MCF 10A (cell line): ENCODE data around the gene ARHGAP9. TPM values are rescaled to one million over a fixed set of nuclear protein-coding genes. Genes with fewer than 3 reads are reported as not detected.

Experiments
- BruUV-seq: library from RNA; stranded (reverse); fragments of 400-500 nt; replicated peaks from 2 replicates; lab custom pipeline; 2021; lab: Mats Ljungman, UMichigan
- CTCF ChIA-PET: fragments of 300-600 bp; sonication (Branson Sonifier 250); formaldehyde crosslinking; extraction: SDS; loops from one replicate; lab custom pipeline; 2021; ENCODE audit warnings: antibody characterized with exemption, inconsistent platforms; lab: Yijun Ruan, JAX
- POLR2A ChIA-PET: fragments of 300-600, 350-650 bp; sonication (Branson Sonifier 250); formaldehyde crosslinking; extraction: SDS; loops from one replicate; lab custom pipeline; 2020; ENCODE audit warnings: antibody characterized with exemption, inconsistent platforms; lab: Yijun Ruan, JAX
- DNase-seq: peaks from one replicate; pipeline ENCODE4 v3.0.0-alpha.2; 2018; ENCODE audit not compliant: unreplicated experiment
- H3K27ac Mint-ChIP-seq: one replicate; pipeline ENCODE4 v1.8.0; 2022; ENCODE audit warnings: mild to moderate bottlenecking, low read depth, mixed read lengths; ENCODE audit not compliant: unreplicated experiment
- H3K27me3 Mint-ChIP-seq: one replicate; pipeline ENCODE4 v1.8.0; 2022; ENCODE audit warnings: mixed read lengths; ENCODE audit not compliant: insufficient read depth, unreplicated experiment
- H3K36me3 Mint-ChIP-seq: one replicate; pipeline ENCODE4 v1.8.0; 2022; ENCODE audit warnings: mild to moderate bottlenecking, moderate library complexity, mixed read lengths; ENCODE audit not compliant: insufficient read depth, unreplicated experiment
- H3K4me1 Mint-ChIP-seq: one replicate; pipeline ENCODE4 v1.8.0; 2022; ENCODE audit warnings: mixed read lengths; ENCODE audit not compliant: insufficient read depth, unreplicated experiment
- H3K4me3 Mint-ChIP-seq: one replicate; pipeline ENCODE4 v1.8.0; 2022; ENCODE audit warnings: mild to moderate bottlenecking, moderate library complexity, mixed read lengths; ENCODE audit not compliant: unreplicated experiment
- H3K9me3 Mint-ChIP-seq: one replicate; pipeline ENCODE4 v1.8.0; 2022; ENCODE audit warnings: mixed read lengths; ENCODE audit not compliant: unreplicated experiment
- CTCF ChIP-seq: fragments of 200-600 bp; IDR thresholded peaks from one replicate; pipeline ENCODE4 v1.8.0; 2022; ENCODE audit warnings: antibody characterized with exemption, mild to moderate bottlenecking; ENCODE audit not compliant: unreplicated experiment
- intact Hi-C: fragments of 100-400 bp; cut with micrococcal nuclease; formaldehyde crosslinking; loops from 2 replicates; pipeline ENCODE4 v1.14.1; 2022
- total RNA-seq: library from RNA; stranded (reverse); gene quantifications from 2 replicates; pipeline ENCODE4 v1.2.3, GENCODE V29; 2022

Gene ARHGAP9
- total RNA-seq, 1 experiment from 2014 or later: 1.1 TPM

- no TSS peak for BruUV-seq
Measured at GRCh38 chr12:57527184-57527583, 47.5 kb upstream of the ARHGAP9 start.

GRCh38 chr12:57526477-57527126 is 46.9 kb upstream of the ARHGAP9 start:
- POLR2A ChIA-PET: interaction anchor here (0.6 to 1.9 kb wide), 3 partner anchors 16 to 449 kb away, joined by 3 to 6 read pairs (median 5); no protein-coding TSS in a partner anchor
- Mint-ChIP-seq H3K36me3 (peaks cover 72% of the 10 kb centered on the region), H3K27me3 (no peaks in the 10 kb centered on the region), H3K4me1 (peaks cover 12% of the 10 kb centered on the region), H3K27ac (no peak overlapping the region), H3K9me3 (no peaks in the 10 kb centered on the region), H3K4me3 (no peak overlapping the region)
- no peak for DNase-seq
- no TSS peak for BruUV-seq
- intact Hi-C loops: no loop called here
- CTCF ChIA-PET: interaction anchor here (0.5 to 1.4 kb wide), 4 partner anchors 13 to 1526 kb away, joined by 3 read pairs; no protein-coding TSS in a partner anchor
- TF ChIP-seq CTCF: no peak

More at GRCh38 chr12:57527184-57527583, 47.5 kb upstream of the ARHGAP9 start:
- no peak for DNase-seq
- H3K4me1 Mint-ChIP-seq: peaks cover 9% of the 10 kb centered on the region
- no peak overlapping the region for H3K4me3 Mint-ChIP-seq
- peaks cover 75% of the 10 kb centered on the region for H3K36me3 Mint-ChIP-seq
- no peaks in the 10 kb centered on the region for H3K9me3 Mint-ChIP-seq
- no peak for TF ChIP-seq CTCF
- ChIA-PET POLR2A (interaction anchor here (0.6 to 0.7 kb wide), 2 partner anchors 15 to 449 kb away, joined by 3 to 5 read pairs; no protein-coding TSS in a partner anchor), CTCF (interaction anchor here (1.3 to 1.4 kb wide), 3 partner anchors 12 to 68 kb away, joined by 3 read pairs; no protein-coding TSS in a partner anchor)
- intact Hi-C loops: no loop called here
- H3K27me3 Mint-ChIP-seq: no peaks in the 10 kb centered on the region
- H3K27ac Mint-ChIP-seq: no peak overlapping the region

GRCh38 chr12:57525615-57526383 is 46.1 kb upstream of the ARHGAP9 start:
- no peak for TF ChIP-seq CTCF
- intact Hi-C loops: no loop called here
- ChIA-PET POLR2A (interaction anchor here (0.6 to 3.0 kb wide), 3 partner anchors 10 to 20 kb away, joined by 4 to 34 read pairs (median 6); partner anchors contain the start of gene DCTN2), CTCF (interaction anchor here (0.5 to 1.3 kb wide), 5 partner anchors 13 to 1525 kb away, joined by 3 read pairs; no protein-coding TSS in a partner anchor)
- peaks cover 72% of the 10 kb centered on the region for H3K36me3 Mint-ChIP-seq
- no peak overlapping the region for H3K4me3 Mint-ChIP-seq
- no TSS peak for BruUV-seq
- H3K4me1 Mint-ChIP-seq: peaks cover 15% of the 10 kb centered on the region
- H3K9me3 Mint-ChIP-seq: no peaks in the 10 kb centered on the region
- H3K27ac Mint-ChIP-seq: no peak overlapping the region
- DNase-seq: no peak
- H3K27me3 Mint-ChIP-seq: no peaks in the 10 kb centered on the region
